Epidermal melanocyte (primary cell): ENCODE results near the gene CRKL.

Experiments used
- DNase-seq: peaks from one replicate; pipeline ENCODE4 v3.0.0; 2011; ENCODE audit warnings: low spot score; ENCODE audit not compliant: insufficient read length

Gene CRKL

GRCh38 chr22:20951151-20951931, 34.1 kb downstream of the CRKL start:
- DNase-seq, result no peak

DNA sequence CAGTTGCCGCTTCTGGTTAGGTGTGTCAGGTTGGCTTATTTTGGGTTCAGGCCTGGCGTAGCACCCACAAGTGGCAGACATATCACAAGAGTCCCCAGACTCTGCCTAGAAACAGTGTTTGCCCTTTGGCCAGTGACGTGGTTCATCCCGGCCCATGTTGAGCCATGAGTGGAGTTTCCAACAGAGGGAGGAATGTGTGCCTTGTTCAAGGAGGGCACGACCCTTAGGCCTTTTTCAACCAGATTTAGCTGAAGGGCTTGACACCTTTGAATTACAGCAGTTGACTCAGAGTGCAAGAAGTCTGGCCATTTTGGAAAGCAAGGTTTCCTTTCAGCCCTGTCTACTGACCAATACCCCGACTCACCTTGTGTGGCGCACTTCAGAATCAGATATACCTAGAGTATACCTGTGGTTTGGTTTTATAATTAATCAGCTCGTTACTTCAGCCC, 34.7 kb downstream of the CRKL start:
- no peak for DNase-seq

DNA sequence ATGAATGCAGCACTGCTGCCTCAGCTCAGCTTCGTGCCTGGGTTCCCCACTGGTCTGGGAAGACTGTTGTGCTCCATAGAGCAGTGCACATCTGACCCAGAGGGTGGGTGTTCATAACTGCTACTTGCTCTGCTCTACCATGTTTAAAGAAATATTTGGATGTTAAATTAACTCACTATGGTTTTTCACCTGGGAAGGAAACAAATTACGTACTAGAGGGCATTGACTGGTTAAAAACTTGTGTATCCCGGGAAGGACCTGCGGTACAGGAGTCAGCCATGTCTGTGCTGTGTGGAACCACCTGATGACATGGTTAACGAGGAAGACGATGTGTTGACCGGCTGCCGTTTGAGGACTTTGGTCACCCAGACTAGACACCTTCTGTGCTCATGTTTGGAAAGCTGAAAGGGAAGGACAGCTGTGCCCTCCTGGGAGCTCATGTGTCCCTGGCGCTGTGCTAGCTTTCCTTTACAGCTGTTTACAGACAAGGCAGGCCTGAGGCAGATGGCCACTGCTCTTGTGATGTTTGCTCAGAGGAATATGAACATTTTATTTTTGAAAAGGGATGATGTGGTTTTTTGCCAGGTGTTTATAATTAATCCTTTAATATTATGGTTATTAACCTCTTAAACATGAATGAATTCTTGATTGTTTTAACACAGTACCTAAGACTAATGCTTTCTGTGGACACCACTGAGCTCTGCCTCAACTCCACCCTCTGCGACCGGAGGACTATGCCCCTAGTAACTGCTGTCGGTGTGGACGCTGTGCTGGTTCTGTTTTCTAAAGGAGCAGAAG, 35.5 kb downstream of the CRKL start:
- DNase-seq, result no peak

DNA sequence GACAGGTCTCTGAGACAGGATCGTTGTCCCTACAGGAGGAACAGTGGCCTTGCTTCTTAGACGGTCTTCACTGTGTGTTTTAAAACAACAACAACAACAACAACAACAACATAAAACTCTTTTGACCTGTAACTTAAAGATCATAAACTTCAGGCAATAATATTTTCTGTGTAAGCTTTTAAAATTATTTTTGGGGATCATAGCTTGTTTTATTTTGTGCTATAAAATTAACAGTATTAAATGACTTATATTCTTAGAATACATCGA, 36.1 kb downstream of the CRKL start:
- no peak for DNase-seq

DNA sequence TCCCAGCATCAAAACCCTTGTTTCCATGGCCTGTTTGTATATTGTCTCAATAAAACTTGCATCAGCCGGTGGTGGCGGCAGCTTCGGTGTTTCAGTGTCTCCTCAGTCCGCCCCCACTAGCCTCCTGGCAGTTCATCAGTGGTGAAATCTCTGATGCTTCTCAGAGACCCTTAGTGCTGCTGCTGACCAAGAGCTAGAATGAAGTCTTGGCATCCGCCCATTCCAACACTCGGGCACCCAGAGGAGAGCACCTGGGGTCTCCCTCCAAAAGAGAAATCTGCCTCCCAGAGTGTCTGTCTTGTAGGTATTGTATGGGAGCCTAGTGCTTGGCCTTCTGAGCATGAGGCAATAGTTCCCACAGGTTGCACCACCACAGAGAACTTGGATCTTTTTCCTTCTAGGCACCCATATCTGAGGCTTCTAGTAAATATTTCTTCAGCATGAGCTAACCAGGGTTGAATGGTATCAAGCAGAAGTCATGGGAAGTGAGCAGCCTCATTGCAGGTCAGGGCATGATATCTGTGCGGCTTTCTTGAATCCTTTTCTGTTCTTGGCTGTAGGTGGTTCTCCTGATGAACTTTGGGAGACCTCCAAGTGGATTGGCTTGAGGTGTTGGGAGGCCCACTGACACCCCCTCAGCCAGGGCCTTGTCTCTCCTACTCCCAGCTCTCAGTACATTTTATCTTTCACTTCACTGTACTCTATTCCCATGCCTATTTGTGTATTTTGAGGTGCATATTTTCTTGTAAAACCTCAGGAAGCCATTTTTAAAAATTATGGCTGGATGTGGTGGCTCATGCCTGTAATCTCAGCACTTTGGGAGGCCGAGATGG, 36.7 kb downstream of the CRKL start:
- DNase-seq, result no peak

GRCh38 chr22:20955548-20955947, 38.3 kb downstream of the CRKL start:
- no peak for DNase-seq

DNA sequence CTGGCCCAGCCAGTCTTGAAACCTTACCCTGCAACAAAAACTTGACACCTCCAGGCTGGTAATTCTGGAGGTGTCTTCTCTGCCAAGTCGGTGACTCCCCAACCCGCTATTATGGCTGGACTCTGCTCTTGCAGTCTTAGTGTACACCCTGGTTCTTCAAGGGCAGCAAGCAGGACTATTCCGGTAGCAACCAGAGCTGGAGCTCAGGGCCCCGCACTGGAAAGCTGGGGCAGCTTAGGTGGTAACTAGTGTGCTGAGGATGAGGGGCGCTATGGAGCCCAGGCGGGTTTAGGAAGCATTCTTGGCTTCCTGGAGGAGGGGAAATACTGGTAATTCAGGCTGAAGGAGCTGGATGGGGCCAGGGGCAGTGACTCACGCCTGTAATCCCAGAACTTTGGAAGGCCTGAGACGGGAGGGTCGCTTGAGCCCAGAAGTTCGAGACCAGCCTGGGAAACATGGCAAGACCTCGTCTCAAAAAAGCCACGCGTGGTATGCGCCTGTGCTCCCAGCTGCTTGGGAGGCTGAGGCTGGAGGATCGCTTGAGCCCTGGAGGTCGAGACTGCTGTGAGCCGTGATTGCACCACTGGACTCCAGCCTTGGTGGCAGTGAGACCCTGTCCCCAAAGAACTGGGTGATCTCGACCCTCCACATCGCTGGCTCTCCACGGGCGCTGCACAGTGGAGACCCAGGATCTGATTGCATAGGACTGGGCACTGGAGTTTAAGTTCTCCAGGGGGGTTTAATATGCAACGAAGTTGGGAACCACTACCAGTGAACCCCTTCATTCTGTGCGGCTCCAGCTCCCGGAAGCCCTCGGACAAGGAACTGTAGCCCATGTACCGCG, 39.3 kb downstream of the CRKL start:
- DNase-seq, result no peak

- DNase-seq, result no peak
Measured at GRCh38 chr22:20957102-20957682, 40.0 kb downstream of the CRKL start.

DNA sequence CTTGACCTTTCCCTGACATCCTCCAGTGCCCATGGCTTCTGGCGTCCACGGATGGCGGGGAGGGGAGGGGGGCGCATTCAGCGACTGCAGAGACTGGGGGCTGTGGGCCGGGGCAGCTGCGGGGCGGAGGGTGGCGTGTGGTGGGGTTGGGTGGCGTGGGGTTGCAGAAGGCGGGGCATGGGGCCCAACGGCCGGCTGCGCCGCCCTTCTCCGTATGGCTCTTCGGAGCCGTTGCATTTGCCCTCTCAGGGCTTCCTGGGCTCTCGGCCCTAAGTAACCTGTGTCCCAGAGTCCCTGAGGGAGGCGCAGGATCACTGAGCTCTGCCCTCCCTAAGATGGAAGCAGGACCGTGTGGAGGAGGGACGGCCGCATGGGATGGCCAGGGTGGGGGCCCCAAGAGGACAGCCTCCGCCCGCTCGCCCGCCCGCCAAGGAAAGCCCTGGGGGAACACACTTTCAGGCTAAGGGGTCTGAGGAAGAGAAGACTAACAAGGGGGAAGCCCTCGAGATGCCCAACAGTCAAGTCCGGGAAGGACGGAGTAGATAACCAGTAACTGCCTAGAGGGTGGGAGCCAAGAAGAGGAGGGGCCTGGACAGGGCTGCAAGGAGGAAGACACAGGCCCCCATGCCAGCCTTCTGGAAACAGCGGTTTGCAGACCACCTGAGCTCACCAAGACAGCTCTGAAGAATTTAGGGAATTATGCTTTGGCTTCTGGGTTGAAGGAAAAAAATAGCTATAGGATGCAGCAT, 40.6 kb downstream of the CRKL start:
- DNase-seq, result no peak

GRCh38 chr22:20959578-20960461, 42.6 kb downstream of the CRKL start:
- DNase-seq, result no peak

DNA sequence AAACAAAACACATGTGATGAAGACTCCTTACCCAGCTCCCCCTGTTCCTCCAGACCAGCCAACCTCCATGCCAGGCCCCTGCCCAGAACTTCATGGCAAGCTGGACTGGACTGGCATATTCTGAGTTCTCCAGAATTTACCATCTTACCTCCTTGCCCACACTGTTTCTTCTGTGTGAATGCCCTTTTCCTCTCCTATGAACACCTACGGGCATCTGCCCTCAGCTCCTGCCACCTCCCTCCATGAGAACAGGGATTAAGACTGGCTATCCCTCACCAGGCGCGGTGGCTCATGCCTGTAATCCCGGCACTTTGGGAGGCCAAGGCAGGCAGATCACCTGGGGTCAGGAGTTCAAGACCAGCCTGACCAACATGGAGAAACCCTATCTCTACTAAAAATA, 43.4 kb downstream of the CRKL start:
- DNase-seq, result no peak

- DNase-seq, result no peak
Measured at GRCh38 chr22:20962491-20962945, 45.3 kb downstream of the CRKL start.

GRCh38 chr22:20963201-20964052, 46.2 kb downstream of the CRKL start:
- no peak for DNase-seq

- no peak for DNase-seq
Measured at GRCh38 chr22:20964090-20964798, 47.0 kb downstream of the CRKL start.

DNA sequence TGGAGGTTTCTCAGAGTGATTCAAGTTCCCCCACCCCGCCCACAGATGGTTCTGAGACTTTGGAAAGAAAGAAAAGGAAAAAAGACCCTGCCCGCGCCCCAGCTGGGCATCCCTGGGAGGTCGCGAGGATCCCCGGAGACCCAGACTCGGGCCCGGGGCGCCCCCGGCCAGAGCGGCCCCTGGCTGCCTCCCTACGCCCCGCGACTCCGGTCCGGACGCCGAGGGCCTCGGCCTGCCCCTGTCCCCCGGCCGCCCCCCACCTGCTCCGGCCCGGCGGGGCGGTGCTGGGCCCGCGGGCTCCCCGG, 47.5 kb downstream of the CRKL start:
- no peak for DNase-seq

- DNase-seq, result no peak
Measured at GRCh38 chr22:20965104-20965887, 48.1 kb downstream of the CRKL start.
